Dendritic cell treated with granulocyte-macrophage colony-stimulating factor and Interleukin-4, amounts not matched to agents 40 ng/mL and 50 ng/mL, for 4 days (primary cell): ENCODE results near the gene AKAP17A.
"Not testable (repeated sequence)": the region's sequence is repeated elsewhere in the genome, so short reads cannot be mapped to it uniquely, and the experiment has no call there.

ENCODE experiments used
- H3K27ac Mint-ChIP-seq: one replicate; pipeline ENCODE4 v1.8.0; 2022; ENCODE audit warnings: mild to moderate bottlenecking, mixed read lengths
- H3K27me3 Mint-ChIP-seq: one replicate; pipeline ENCODE4 v1.8.0; 2022; ENCODE audit warnings: mild to moderate bottlenecking, mixed read lengths
- H3K36me3 Mint-ChIP-seq: one replicate; pipeline ENCODE4 v1.8.0; 2022; ENCODE audit warnings: low read depth, mixed read lengths
- H3K4me1 Mint-ChIP-seq: one replicate; pipeline ENCODE4 v1.8.0; 2022; ENCODE audit warnings: low read depth, mixed read lengths
- H3K4me3 Mint-ChIP-seq: one replicate; pipeline ENCODE4 v1.8.0; 2022; ENCODE audit warnings: mild to moderate bottlenecking, moderate library complexity, mixed read lengths
- H3K9me3 Mint-ChIP-seq: one replicate; pipeline ENCODE4 v1.8.0; 2022; ENCODE audit warnings: mixed read lengths
- intact Hi-C: fragments of 100-400 bp; cut with micrococcal nuclease; formaldehyde crosslinking; loops from one replicate; pipeline ENCODE4 v1.15.0; 2022

Gene AKAP17A

GRCh38 chrX:1591102-1591862, at the start of gene AKAP17A:
AKAP17A (plus strand) TSS chrX:1591604; CDS start chrX:1593463, 1,859 bp downstream.
- H3K9me3 Mint-ChIP-seq, result no peaks in the 10 kb centered on the region
- peaks cover 25% of the 10 kb centered on the region for H3K4me1 Mint-ChIP-seq
- peaks cover 47% of the 10 kb centered on the region for H3K36me3 Mint-ChIP-seq
- H3K27ac Mint-ChIP-seq, result peak within 1 kb of the TSS; percentile 94
- intact Hi-C loops, result no loop called here
- peak within 1 kb of the TSS; percentile 96 for H3K4me3 Mint-ChIP-seq
- H3K27me3 Mint-ChIP-seq, result no peaks in the 10 kb centered on the region

- peaks cover 2% of the 10 kb centered on the region for H3K27me3 Mint-ChIP-seq
- no peak overlapping the region for H3K4me3 Mint-ChIP-seq
- intact Hi-C loops, result no loop called here
- no peak overlapping the region for H3K27ac Mint-ChIP-seq
- peaks cover 6% of the 10 kb centered on the region for H3K4me1 Mint-ChIP-seq
- no peaks in the 10 kb centered on the region for H3K9me3 Mint-ChIP-seq
- H3K36me3 Mint-ChIP-seq, result no peaks in the 10 kb centered on the region
These were observed 48.2 kb upstream of the AKAP17A start for GRCh38 chrX:1542994-1543725.

DNA sequence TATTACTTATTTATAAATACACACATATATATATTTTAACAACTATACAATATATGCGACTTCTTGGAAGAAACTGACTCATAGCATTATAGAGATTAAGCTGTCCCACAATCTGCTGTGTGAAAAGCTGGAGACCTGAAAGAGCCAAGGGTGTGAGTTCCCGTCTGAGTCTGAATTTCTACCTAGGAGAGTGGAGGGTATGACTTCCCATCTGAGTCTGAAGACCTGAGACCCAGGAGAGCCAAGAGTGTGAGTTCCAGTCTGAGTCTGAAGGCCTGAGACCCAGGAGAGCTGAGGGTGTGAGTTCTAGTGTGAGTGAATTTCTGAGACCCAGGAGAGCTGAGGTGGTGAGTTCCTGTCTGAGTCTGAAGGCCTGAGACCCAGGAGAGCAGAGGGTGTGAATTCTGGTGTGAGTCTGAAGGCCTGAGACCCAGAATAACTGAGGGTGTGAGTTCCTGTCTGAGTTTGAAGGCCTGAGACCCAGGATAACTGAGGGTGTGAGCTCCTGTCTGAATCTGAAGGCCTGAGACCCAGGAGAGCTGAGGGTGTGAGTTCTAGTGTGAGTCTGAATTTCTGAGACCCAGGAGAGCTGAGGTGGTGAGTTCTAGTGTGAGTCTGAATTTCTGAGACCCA, 45.5 kb upstream of the AKAP17A start:
- peaks cover 2% of the 10 kb centered on the region for H3K27me3 Mint-ChIP-seq
- no peaks in the 10 kb centered on the region for H3K9me3 Mint-ChIP-seq
- intact Hi-C loops, result no loop called here
- peak overlapping the region; percentile 2 for H3K27ac Mint-ChIP-seq
- no peaks in the 10 kb centered on the region for H3K36me3 Mint-ChIP-seq
- no peak overlapping the region for H3K4me3 Mint-ChIP-seq
- peaks cover 6% of the 10 kb centered on the region for H3K4me1 Mint-ChIP-seq

DNA sequence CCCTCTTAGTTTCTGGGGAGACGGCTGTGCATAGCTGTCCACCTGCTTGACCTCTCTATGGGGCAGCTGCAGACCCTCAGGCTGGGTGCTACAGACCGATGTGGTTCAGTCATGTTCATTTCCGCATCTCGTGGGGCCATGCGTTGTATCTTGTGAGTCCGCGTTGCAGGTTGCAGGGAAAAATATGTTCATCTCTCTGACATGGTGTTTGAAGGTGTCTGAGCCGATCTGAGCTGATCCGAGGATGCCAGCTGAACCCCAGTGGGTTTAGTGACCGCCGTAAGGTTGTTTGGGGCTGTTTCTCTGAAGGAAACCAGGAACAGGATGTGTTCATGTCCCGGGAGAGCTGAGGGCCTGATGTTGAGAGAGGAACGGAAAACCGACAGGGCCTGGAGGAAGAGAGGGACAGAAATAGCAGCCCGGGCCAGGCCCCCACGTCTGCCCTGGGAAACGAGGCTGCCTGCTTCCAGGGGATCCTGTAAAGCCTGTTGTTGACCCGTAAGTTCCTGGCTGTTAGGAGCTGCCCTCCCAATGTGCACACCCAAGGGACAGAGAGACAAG, 44.6 kb upstream of the AKAP17A start:
- H3K4me1 Mint-ChIP-seq, result peaks cover 12% of the 10 kb centered on the region
- peaks cover 5% of the 10 kb centered on the region for H3K27me3 Mint-ChIP-seq
- H3K27ac Mint-ChIP-seq, result peak overlapping the region; percentile 63
- no peaks in the 10 kb centered on the region for H3K9me3 Mint-ChIP-seq
- no peak overlapping the region for H3K4me3 Mint-ChIP-seq
- intact Hi-C loops, result no loop called here
- no peaks in the 10 kb centered on the region for H3K36me3 Mint-ChIP-seq

- Mint-ChIP-seq H3K4me1 (peaks cover 28% of the 10 kb centered on the region), H3K4me3 (no peak overlapping the region), H3K9me3 (no peaks in the 10 kb centered on the region), H3K27me3 (peaks cover 7% of the 10 kb centered on the region), H3K36me3 (no peaks in the 10 kb centered on the region), H3K27ac (no peak overlapping the region)
- intact Hi-C loops, result no loop called here
These were observed 39.4 kb upstream of the AKAP17A start for GRCh38 chrX:1551959-1552546.

- H3K4me1 Mint-ChIP-seq, result peaks cover 28% of the 10 kb centered on the region
- peaks cover 7% of the 10 kb centered on the region for H3K27me3 Mint-ChIP-seq
- no peak overlapping the region for H3K4me3 Mint-ChIP-seq
- no peaks in the 10 kb centered on the region for H3K9me3 Mint-ChIP-seq
- no peaks in the 10 kb centered on the region for H3K36me3 Mint-ChIP-seq
- no peak overlapping the region for H3K27ac Mint-ChIP-seq
- intact Hi-C loops, result no loop called here
These were observed 36.8 kb upstream of the AKAP17A start for GRCh38 chrX:1554469-1555210.

DNA sequence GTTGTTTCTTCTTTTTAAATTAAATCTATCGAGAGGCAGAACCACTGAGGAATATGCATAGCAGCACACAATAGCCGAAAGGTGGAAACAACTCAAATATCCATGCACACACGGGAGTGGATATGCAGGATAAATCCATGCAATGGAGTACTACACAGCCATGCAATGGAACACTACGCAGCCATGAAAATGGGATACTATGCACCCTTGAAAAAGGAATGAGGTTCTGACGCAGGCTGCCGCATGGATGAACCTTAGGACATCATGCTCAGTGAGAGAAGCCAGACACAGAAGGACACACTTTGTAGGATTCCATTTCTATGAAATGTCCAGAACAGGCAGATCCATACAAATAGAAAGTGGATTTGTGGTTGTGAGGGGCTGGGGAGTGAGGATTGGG, 36.0 kb upstream of the AKAP17A start:
- no peaks in the 10 kb centered on the region for H3K36me3 Mint-ChIP-seq
- H3K27me3 Mint-ChIP-seq, result peaks cover 7% of the 10 kb centered on the region
- intact Hi-C loops, result no loop called here
- no peak overlapping the region for H3K4me3 Mint-ChIP-seq
- no peak overlapping the region for H3K27ac Mint-ChIP-seq
- H3K4me1 Mint-ChIP-seq, result peaks cover 28% of the 10 kb centered on the region
- H3K9me3 Mint-ChIP-seq, result no peaks in the 10 kb centered on the region

DNA sequence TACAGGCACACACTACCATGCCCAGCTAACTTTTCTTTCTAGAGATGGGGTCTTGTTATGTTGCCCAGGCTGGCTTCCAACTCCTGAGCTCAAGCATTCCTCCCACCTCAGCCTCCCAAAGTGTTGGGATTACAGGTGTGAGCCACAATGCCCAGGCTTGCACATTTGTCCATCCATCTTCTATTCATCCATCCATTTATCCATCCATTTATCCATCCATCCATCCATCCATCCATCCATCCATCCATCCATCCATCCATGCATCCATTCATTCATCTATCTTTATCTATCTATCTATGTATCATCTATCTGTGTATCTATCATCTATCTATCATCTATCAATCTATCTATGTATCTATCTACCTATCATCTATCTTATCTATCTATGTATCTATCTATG, 34.0 kb upstream of the AKAP17A start:
- H3K36me3 Mint-ChIP-seq, intact Hi-C loops, H3K27ac Mint-ChIP-seq, H3K27me3 Mint-ChIP-seq, H3K4me3 Mint-ChIP-seq, H3K9me3 Mint-ChIP-seq: not testable (repeated sequence)
- peaks cover 22% of the 10 kb centered on the region for H3K4me1 Mint-ChIP-seq

- Mint-ChIP-seq H3K27me3 (peaks cover 2% of the 10 kb centered on the region), H3K36me3 (no peaks in the 10 kb centered on the region), H3K4me1 (peaks cover 22% of the 10 kb centered on the region), H3K4me3 (no peak overlapping the region), H3K27ac (no peak overlapping the region), H3K9me3 (no peaks in the 10 kb centered on the region)
- intact Hi-C loops, result no loop called here
These were observed 32.5 kb upstream of the AKAP17A start for GRCh38 chrX:1558761-1559468.

DNA sequence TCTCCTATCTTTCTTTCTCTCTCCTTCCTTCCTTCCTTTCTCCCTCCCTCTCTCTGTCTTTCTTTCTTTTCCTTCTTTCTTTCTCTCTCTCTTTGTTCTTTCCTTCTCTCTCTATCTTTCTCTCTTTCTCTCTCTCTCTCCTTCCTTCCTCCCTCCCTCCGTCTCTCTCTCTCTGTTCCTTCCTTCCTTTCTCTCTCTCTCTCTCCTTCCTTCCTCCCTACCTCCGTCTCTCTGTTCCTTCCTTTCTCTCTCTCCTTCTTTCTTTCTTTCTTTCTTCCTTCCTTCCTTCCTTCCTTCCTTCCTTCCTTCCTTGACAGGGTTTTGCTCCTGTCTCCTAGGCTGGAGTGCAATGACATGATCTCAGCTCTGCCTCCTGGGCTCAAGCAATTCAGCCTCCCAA, 30.2 kb upstream of the AKAP17A start:
- no peaks in the 10 kb centered on the region for H3K36me3 Mint-ChIP-seq
- no peak overlapping the region for H3K4me3 Mint-ChIP-seq
- intact Hi-C loops, result no loop called here
- H3K27me3 Mint-ChIP-seq, result peaks cover 2% of the 10 kb centered on the region
- H3K9me3 Mint-ChIP-seq, result no peaks in the 10 kb centered on the region
- peak overlapping the region; percentile 16 for H3K27ac Mint-ChIP-seq
- peaks cover 7% of the 10 kb centered on the region for H3K4me1 Mint-ChIP-seq

GRCh38 chrX:1564077-1564476, 27.3 kb upstream of the AKAP17A start:
- H3K4me1 Mint-ChIP-seq, H3K9me3 Mint-ChIP-seq, H3K4me3 Mint-ChIP-seq, intact Hi-C loops, H3K36me3 Mint-ChIP-seq, H3K27ac Mint-ChIP-seq, H3K27me3 Mint-ChIP-seq: not testable (repeated sequence)

DNA sequence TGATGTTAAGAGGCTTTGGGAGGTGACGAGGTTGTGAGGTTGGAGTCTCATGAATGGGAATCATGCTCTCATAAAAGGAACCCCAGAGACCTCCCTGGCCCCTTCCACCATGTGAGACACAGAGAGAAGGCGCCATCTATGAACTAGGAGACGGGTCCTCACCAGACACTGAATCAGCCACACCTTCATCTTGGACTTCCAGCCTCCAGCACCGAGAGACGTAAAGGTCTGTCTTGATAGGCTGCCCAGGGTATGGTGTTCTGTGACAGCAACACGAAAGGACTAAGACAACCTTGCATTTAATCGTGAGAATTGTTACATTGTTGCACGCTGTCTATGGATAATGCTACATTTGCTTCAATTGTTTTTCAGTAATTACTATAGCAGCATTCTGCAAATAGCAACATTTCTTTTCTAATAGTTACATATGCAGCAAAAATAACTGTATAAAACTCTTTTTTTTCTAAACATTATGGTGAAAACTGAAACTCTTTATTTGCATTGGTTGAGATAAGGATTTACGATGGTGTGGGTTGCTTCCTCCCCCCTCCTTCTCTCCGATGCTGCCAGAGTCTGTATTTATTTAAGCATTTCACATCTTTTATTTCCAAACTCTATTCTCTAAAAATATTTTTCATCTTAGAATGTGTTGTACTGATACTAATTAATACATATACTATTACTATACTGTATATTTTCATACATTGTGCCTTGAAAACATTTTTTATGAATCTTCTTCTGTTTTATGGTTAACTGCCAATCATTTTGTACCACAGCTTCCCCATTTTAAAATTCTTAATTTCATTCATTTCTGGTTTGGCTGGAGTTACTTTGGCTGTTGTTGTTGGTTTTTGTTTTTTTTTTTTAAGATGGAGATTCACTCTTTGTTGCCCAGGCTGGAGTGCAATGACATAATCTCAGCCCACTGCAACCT, 26.4 kb upstream of the AKAP17A start:
- Mint-ChIP-seq H3K27me3 (peaks cover 7% of the 10 kb centered on the region), H3K36me3 (no peaks in the 10 kb centered on the region), H3K27ac (no peak overlapping the region), H3K9me3 (no peaks in the 10 kb centered on the region), H3K4me3 (no peak overlapping the region), H3K4me1 (peaks cover 7% of the 10 kb centered on the region)
- intact Hi-C loops, result no loop called here
